SK-N-SH (cell line): ENCODE results near the gene ZIC5. TPM values are rescaled to one million over a fixed set of nuclear protein-coding genes. Genes with fewer than 3 reads are reported as not detected.

Experiments
- CTCF ChIA-PET: fragments of 300-600, 350-600 bp; formaldehyde crosslinking; extraction: SDS; loops from one replicate; lab custom pipeline; 2021; lab: Yijun Ruan, JAX
- POLR2A ChIA-PET: fragments of 350-600 bp; sonication (Branson Sonifier 250); formaldehyde crosslinking; extraction: SDS; loops from one replicate; lab custom pipeline; 2020; ENCODE audit warnings: antibody characterized with exemption, inconsistent platforms; lab: Yijun Ruan, JAX
- DNase-seq: peaks from one replicate; pipeline ENCODE4 v3.0.0; 2012
- H2AFZ ChIP-seq: fragments of 200-600 bp; sonication (generic); 2 replicates; pipeline ENCODE4 v1.8.1; 2016; ENCODE audit warnings: antibody characterized with exemption, mild to moderate bottlenecking, low read depth
- H3F3A ChIP-seq: fragments of 200-600 bp; sonication (generic); replicated peaks from 2 replicates; pipeline ENCODE3; 2016; ENCODE audit warnings: antibody characterized with exemption, mild to moderate bottlenecking; ENCODE audit not compliant: insufficient read depth
- H3K27ac ChIP-seq, 2 experiments: fragments of 200-500 bp in 1 of 2; fragments of 200-600 bp in 1 of 2; sonication (Bioruptor generic) in 1 of 2; sonication (generic), shearing (Covaris generic) in 1 of 2; 2 replicates each; pipeline versions ENCODE4 v1.5.1 to v1.6.1; 2014 to 2016; ENCODE audit warnings: low read depth in 2 of 2, inconsistent platforms in 1 of 2, low read length in 1 of 2, mild to moderate bottlenecking in 1 of 2, mixed read lengths in 1 of 2
- H3K27me3 ChIP-seq: fragments of 200-600 bp; sonication (generic), shearing (Covaris generic); 2 replicates; pipeline ENCODE4 v1.6.1; 2016; ENCODE audit warnings: mixed run types; ENCODE audit not compliant: insufficient read depth
- H3K36me3 ChIP-seq, 2 experiments: fragments of 200-500 bp in 1 of 2; fragments of 200-600 bp in 1 of 2; sonication (Bioruptor generic) in 1 of 2; sonication (generic) in 1 of 2; replicated peaks in 1 of 2; 2 replicates each; pipeline versions ENCODE3 to v1.5.1; 2014 to 2016; ENCODE audit warnings: low read length in 1 of 2, mild to moderate bottlenecking in 1 of 2; ENCODE audit not compliant: insufficient read depth in 2 of 2, control insufficient read depth in 1 of 2
- H3K4me1 ChIP-seq, 2 experiments: fragments of 200-500 bp in 1 of 2; fragments of 200-600 bp in 1 of 2; sonication (Bioruptor generic) in 1 of 2; sonication (generic), shearing (Covaris generic) in 1 of 2; 2 replicates each; pipeline versions ENCODE4 v1.5.1 to v1.6.1; 2014 to 2016; ENCODE audit warnings: low read depth in 1 of 2, low read length in 1 of 2, mixed run types in 1 of 2; ENCODE audit not compliant: insufficient read depth in 2 of 2, control insufficient read depth in 1 of 2
- H3K4me2 ChIP-seq: fragments of 200-600 bp; sonication (generic), shearing (Covaris generic); 2 replicates; pipeline ENCODE4 v1.6.1; 2017; ENCODE audit warnings: mixed run types
- H3K4me3 ChIP-seq, 2 experiments: fragments of 200-500 bp in 1 of 2; fragments of 200-600 bp in 1 of 2; sonication (Bioruptor generic) in 1 of 2; sonication (generic), shearing (Covaris generic) in 1 of 2; 2 replicates each; pipeline versions ENCODE4 v1.5.1 to v1.8.1; 2014 to 2016; ENCODE audit warnings: low read depth in 2 of 2, inconsistent platforms in 1 of 2, low read length in 1 of 2, mild to moderate bottlenecking in 1 of 2, mixed read lengths in 1 of 2, moderate library complexity in 1 of 2
- H3K79me2 ChIP-seq: fragments of 200-600 bp; sonication (generic); 2 replicates; pipeline ENCODE4 v1.8.1; 2017; ENCODE audit warnings: mild to moderate bottlenecking; ENCODE audit not compliant: insufficient read depth
- H3K9ac ChIP-seq: fragments of 200-600 bp; sonication (generic); 2 replicates; pipeline ENCODE4 v1.6.1; 2017; ENCODE audit warnings: mixed run types
- H3K9me2 ChIP-seq: fragments of 200-600 bp; sonication (generic); 2 replicates; pipeline ENCODE4 v1.6.1; 2017; ENCODE audit warnings: mixed run types
- H3K9me3 ChIP-seq: fragments of 200-600 bp; sonication (generic); 2 replicates; pipeline ENCODE4 v1.6.1; 2017; ENCODE audit warnings: mixed run types, mild to moderate bottlenecking, moderate library complexity
- H4K20me1 ChIP-seq: fragments of 200-600 bp; sonication (generic); 2 replicates; pipeline ENCODE4 v1.6.1; 2017; ENCODE audit warnings: mild to moderate bottlenecking, mixed run types; ENCODE audit not compliant: insufficient read depth
- CTCF ChIP-seq: fragments of 200-600 bp; sonication (generic); IDR thresholded peaks from 2 replicates; pipeline ENCODE4 v1.6.1; 2017; ENCODE audit warnings: antibody characterized with exemption, mild to moderate bottlenecking, moderate library complexity
- ELF1 ChIP-seq: IDR thresholded peaks from 2 replicates; pipeline ENCODE4 v1.4.0; 2012
- EP300 ChIP-seq, 2 experiments: IDR thresholded peaks; 2 replicates each; pipeline versions ENCODE4 v1.4.0 to v1.6.1; 2012; ENCODE audit warnings: borderline replicate concordance in 1 of 2, low read depth in 1 of 2, low read length in 1 of 2
- EZH2phosphoT487 ChIP-seq: fragments of 200-600 bp; sonication (generic); IDR thresholded peaks from 2 replicates; pipeline ENCODE4 v1.6.1; 2017; ENCODE audit warnings: low read depth, mixed run types, mild to moderate bottlenecking, antibody characterized with exemption, moderate library complexity, borderline replicate concordance
- FOSL2 ChIP-seq: IDR thresholded peaks from 2 replicates; pipeline ENCODE4 v1.4.0; 2012; ENCODE audit warnings: low read depth, mild to moderate bottlenecking, moderate library complexity, borderline replicate concordance
- FOXJ3 ChIP-seq: sonication (generic); formaldehyde crosslinking; IDR thresholded peaks from 2 replicates; pipeline ENCODE4 v1.5.1; 2020; ENCODE audit warnings: mild to moderate bottlenecking, missing genetic modification reagents
- FOXM1 ChIP-seq: IDR thresholded peaks from 2 replicates; pipeline ENCODE4 v1.4.0; 2012; ENCODE audit warnings: low read depth, mild to moderate bottlenecking
- GABPA ChIP-seq: IDR thresholded peaks from 2 replicates; pipeline ENCODE4 v1.4.0; 2012; ENCODE audit warnings: low read depth, mild to moderate bottlenecking
- JUND ChIP-seq: IDR thresholded peaks from 2 replicates; pipeline ENCODE4 v1.4.0; 2012
- MAX ChIP-seq: IDR thresholded peaks from 2 replicates; pipeline ENCODE4 v1.4.0; 2012; ENCODE audit warnings: low read depth
- MXI1 ChIP-seq: IDR thresholded peaks from 2 replicates; pipeline ENCODE4 v1.6.1; 2012; ENCODE audit warnings: mild to moderate bottlenecking, low read depth, low read length, improper control_type of control experiment
- PBX3 ChIP-seq: IDR thresholded peaks from 2 replicates; pipeline ENCODE4; 2012
- POLR2AphosphoS5 ChIP-seq: IDR thresholded peaks from 2 replicates; pipeline ENCODE4 v1.6.1; 2012; ENCODE audit warnings: low read depth, low read length
- RAD21 ChIP-seq: IDR thresholded peaks from 2 replicates; pipeline ENCODE4 v1.6.1; 2012; ENCODE audit warnings: mild to moderate bottlenecking, low read length
- RCOR1 ChIP-seq: fragments of 150-350 bp; IDR thresholded peaks from 2 replicates; pipeline ENCODE4 v1.6.1; 2017; ENCODE audit warnings: antibody characterized with exemption, low read length
- SMC3 ChIP-seq: IDR thresholded peaks from 2 replicates; pipeline ENCODE4 v1.6.1; 2012; ENCODE audit warnings: low read depth, low read length, improper control_type of control experiment
- USF2 ChIP-seq: fragments of 150-350 bp; IDR thresholded peaks from 2 replicates; pipeline ENCODE4 v1.6.1; 2017; ENCODE audit warnings: antibody characterized with exemption, low read length, low read depth, borderline replicate concordance
- YY1 ChIP-seq: IDR thresholded peaks from 2 replicates; pipeline ENCODE4 v1.4.0; 2012; ENCODE audit warnings: low read depth, mild to moderate bottlenecking
- ZBTB33 ChIP-seq: IDR thresholded peaks from 2 replicates; pipeline ENCODE4 v1.4.0; 2012; ENCODE audit warnings: low read depth, borderline replicate concordance
- WGBS: methylation state at CpG from one replicate; pipeline ENCODE4 v1.1.6; 2017; ENCODE audit warnings: low lambda C conversion rate; 5-methylcytosine and 5-hydroxymethylcytosine counted together
- polyA plus RNA-seq, 3 experiments: library from polyadenylated mRNA; depleted of rRNA; stranded (reverse); fragments of >200 nt; gene quantifications; 2 replicates each; pipeline ENCODE4 v1.2.3, GENCODE V29; 2012

ZIC5 gene
- polyA plus RNA-seq, 1 of the 3 experiments (the other 2 are of a cell fraction): not detected

- H3K4me2 ChIP-seq: peak overlapping the region; percentile 71; the same call in 1 of the 2 replicates
- H3K9me2 ChIP-seq: no peaks in the 10 kb centered on the region
- H3K27ac ChIP-seq: no peak overlapping the region
- WGBS: 3% methylated on average over 17 of the region's 76 CpGs
- POLR2A ChIA-PET: no interaction called here
- TF ChIP-seq FOXJ3 (no peak), ZBTB33 (no peak), EZH2phosphoT487 (no peak; the same call in 1 of the 2 replicates), PBX3 (no peak), POLR2AphosphoS5 (no peak), CTCF (no peak), FOXM1 (no peak), USF2 (no peak), MXI1 (no peak), ELF1 (no peak), EP300 (IDR thresholded peaks at IDR 0.05; ENCODE audit: borderline replicate concordance in 1 of 2, low read depth in 1 of 2, low read length in 1 of 2) (no peak), JUND (no peak), MAX (no peak), GABPA (no peak), SMC3 (no peak), RCOR1 (no peak), RAD21 (no peak; the same call in 1 of the 2 replicates), YY1 (no peak), FOSL2 (no peak)
- no peaks in the 10 kb centered on the region for H3K79me2 ChIP-seq
- CTCF ChIA-PET: interaction anchor here (1.6 kb wide), 1 partner anchor 10 kb away, joined by 7 read pairs; no protein-coding TSS in a partner anchor
- H3K9me3 ChIP-seq: no peaks in the 10 kb centered on the region
- no peaks in the 10 kb centered on the region for H3F3A ChIP-seq
- peak overlapping the region; percentile 30 to 32; a peak in 2 of 4 replicates for H3K4me3 ChIP-seq
- H4K20me1 ChIP-seq: peaks cover 30% of the 10 kb centered on the region
- no peaks in the 10 kb centered on the region for H3K36me3 ChIP-seq
- DNase-seq: peak; percentile 85
- no peaks in the 10 kb centered on the region; a peak in 1 of 4 replicates for H3K4me1 ChIP-seq
- no peak overlapping the region for H3K9ac ChIP-seq
- peaks cover 85% of the 10 kb centered on the region for H3K27me3 ChIP-seq
- H2AFZ ChIP-seq: no peak overlapping the region
These were observed 8.7 kb upstream of the ZIC5 start for GRCh38 chr13:99980201-99980823.
